Stimulated activated CD8-positive, alpha-beta memory T cell treated with anti-CD3 and anti-CD28 coated beads, Interleukin-7, amount 100 ng/mL, for 48 hours (primary cell): ENCODE results near the gene NPAS2.

Experiments
- DNase-seq, 2 donors: peaks; one replicate each; pipeline ENCODE4 v3.0.0-alpha.2; 2020; ENCODE audit warnings: low read depth in 1 of 2; ENCODE audit errors: extremely low read depth in 1 of 2

The NPAS2 gene

DNA sequence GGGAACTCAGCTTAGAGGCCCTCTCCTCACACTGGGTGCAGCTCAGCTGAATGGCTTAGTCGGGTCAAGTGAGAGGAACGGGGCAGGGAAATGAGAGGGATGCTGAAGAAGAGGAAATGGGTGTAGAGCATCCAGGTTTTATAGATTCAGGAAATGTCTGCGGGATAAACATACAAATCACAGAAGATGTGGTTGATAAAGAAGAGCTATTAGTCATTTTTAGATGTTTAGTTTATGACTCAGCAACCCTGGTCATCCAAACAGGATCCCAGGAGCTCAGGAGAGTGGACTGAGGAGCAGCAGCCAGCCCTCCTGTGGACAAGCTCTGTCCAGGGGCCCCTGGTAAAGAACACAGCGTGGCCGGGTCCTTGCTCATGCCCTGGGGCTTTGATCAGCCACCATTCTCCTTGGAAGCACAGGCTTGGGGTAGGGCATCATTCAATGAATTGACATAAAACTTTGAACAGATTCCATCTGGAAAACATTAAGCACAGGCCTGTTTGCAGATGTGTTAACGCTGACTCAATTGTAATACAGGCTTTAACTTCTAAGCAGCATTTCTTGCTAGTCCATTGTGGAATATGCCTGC is 83.0 kb downstream of the NPAS2 start:
- no peak for DNase-seq

DNA sequence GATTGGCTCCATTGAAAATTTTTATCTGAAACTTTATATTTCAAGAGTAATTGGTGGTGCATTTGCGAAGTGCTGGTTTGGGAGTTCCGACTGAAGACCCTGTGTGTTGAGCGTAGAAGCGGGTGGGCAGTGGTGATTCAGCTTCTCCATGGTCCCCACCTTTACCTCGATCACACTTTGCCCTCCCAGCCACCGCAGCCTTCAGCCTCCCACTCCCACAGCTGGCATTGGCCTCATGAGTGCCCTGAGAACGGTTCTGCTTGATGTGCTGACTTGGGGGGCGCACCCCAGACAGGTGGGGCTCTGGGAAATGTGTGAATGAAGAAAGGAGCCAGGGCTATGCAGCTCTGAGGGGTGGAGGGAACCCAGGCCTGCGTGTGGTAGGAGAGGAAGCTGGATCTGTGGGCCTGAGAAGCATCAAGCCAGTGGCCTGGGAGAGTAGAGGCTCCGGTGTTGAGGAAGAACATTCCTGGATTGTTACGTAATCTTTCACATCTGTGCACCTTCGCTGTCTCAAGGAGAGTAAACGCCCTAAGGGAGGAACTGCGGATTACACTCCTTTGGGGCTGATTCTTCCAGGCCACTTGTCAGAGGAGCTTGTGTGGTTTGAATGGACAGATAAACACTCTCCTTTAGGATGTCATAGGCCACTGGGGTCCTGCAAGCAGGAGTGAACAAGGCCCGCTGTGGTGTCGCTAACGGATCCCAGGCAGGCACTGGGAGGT is 83.8 kb downstream of the NPAS2 start:
- DNase-seq = no peak

DNA sequence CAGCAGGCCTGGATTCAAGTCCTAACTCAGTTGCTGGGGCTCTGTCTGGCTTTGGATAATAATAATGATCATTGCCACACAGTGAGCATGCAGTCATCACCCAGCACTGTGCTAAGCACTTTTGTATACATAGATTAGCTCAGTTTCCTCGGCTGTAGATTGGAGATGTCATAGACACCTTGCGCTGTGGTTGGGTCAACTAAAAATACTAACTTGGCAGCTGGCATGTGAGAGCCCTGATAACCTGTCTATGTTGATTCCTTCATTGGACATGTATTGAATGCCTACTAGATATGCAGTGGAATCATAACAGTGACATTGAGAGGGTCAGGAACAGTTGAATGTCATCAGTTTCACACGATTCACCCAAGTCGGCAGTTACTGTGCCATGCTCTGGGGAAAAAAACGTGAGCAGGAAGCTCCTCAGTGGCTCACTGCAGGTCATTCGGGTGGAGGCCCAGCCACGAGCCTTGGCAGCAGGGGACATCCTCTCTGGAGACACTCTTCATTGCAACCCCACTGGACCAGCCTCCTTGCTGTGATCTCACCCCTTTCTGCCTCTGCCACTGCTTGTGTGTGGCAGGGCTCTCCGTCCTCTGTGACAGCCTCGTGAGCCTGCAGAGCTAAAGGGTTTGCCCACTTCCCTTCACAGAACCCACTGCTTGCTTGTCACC is 85.3 kb downstream of the NPAS2 start:
- DNase-seq = no peak

DNA sequence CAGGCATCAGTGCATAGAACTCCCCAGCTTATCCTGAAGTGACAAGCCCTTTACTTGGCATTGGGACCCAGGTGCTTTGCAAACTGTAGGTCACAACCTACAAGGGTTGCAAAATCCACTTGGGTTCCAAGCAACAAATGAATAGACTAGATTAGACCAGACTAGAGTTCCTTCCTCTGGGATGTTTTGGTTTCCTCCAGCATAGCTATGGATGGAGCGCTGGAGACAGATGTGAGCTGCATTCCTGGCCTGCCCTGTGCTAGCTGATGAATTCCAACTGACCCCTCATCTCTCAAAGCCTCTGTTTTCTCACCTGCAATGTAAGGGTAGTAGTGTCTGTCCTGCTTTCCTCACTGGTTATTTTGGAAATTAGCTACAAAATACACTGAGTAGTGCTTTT is 86.2 kb downstream of the NPAS2 start:
- no peak for DNase-seq

DNA sequence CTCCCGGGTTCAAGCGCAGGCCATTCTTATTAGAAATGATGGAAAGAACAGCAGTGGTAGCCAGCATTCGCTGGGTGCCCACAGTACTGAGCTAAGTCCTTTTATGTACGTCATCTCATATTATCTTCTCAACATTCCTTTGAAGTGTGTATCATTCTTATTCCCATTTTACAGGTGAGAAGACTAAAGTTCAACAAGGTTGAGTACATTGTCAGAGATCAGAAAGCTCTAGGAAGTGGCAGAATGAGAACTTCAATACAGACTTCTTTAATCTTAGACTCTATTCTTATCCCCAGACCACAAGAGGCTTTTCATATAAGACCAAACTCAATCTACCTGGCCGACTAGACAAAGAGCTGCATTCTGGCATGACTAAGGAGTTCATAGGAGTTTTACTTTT is 86.7 kb downstream of the NPAS2 start:
- no peak for DNase-seq

DNA sequence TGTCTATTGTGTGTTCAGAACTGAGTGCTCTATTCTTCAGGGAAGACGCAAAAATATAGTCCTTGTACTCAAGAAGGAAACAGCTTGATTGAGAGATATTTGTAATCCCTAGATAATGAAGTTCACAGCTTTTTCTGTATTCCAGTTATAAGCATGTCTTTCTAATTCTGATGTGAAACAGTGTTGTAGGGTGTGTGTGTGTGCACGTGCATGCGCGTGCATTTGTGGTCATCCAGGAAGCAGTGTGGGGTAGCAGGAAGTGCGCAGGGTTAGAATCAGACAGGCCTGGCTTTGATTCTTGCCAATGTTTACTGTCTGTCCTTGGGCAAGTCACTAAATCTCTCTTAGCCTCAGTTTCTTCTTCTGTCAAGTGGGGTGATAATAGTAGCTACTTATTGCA is 87.9 kb downstream of the NPAS2 start:
- no peak for DNase-seq

DNA sequence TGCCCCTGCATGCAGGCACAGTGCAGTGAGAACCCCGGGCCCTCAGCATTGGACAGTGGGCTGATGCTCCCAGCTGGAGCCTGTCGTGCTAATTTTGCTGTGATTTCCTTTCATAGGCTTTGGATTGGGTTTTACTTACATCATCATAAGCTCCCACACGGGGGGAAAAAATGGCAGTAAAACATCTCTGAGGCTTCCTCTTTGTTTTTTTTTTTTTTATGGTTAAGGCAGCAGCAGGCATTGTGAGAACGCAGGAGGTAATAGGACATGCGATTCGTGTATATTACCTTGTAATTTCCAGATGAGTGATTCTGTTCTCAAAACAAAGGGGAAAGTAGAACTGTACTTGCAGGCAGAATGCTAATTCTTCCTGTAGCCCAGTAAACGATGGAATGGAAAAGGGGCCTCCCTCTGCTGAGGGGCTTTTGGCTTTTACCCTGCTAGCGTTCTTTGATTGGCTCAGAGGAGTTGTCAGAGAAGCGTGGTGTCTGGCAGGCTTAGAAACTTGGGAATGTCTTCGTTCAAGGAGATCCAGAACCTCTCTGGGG is 89.7 kb downstream of the NPAS2 start:
- DNase-seq = no peak

DNA sequence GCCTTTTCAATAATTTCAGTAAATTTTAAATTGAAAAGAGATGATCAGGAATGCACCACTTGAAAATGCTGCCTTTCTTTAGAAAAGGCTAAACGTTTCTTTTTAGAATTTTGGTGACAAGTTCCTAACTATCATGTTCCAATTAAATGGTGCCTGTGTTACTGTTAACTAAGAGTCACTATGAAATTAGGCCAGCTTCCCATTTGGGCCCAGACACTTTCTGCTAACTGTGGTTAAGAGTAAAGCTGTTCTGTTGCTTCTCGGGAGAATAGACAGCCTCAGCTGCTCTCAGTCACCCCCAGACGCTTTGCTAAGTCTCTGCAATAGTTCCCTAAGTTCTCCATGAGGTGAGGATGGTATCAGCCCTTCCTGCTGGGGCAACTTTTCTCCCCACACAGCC is 90.2 kb downstream of the NPAS2 start:
- DNase-seq = no peak

DNA sequence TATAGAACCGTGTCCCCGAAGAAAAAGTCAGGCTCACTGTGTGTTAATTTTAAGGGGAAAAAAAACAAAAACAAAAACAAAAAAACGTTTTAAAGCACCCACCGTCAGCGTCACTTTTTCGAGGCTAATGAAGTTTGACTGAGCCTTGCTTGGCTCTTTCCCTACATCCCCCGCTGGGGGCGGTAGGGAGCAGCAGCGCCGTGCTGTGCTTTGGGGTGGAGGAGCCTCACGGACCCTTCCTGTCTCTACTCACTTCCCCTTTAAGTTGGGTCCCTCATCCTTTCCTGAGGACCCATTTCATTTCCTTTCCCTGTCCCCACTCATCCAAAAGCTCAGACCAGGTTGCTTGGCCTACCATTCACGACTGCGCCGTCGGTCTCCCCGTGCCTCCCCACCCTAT is 99.4 kb downstream of the NPAS2 start:
- DNase-seq = no peak

DNA sequence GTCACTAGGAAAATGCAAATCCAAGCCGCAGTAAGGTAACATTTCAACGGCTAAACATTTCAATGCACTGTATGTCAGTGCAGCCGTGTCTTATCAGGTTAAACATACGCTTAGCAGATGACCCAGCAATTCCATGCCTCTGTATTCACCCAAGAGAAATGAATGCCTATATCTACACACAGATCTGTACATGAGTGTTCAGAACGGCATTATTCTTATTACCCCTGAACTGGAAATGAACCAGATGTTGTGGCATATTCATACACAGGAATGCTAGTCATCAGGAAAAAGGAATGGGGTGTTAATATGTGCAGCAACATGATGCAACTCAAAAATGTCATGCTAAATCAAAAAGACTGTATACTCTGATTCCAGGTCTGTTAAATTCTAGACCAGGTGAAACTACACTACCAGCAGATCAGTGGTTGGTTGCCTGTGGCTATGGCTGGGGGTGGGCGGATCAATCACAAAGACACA is 101.8 kb downstream of the NPAS2 start:
- no peak for DNase-seq

DNA sequence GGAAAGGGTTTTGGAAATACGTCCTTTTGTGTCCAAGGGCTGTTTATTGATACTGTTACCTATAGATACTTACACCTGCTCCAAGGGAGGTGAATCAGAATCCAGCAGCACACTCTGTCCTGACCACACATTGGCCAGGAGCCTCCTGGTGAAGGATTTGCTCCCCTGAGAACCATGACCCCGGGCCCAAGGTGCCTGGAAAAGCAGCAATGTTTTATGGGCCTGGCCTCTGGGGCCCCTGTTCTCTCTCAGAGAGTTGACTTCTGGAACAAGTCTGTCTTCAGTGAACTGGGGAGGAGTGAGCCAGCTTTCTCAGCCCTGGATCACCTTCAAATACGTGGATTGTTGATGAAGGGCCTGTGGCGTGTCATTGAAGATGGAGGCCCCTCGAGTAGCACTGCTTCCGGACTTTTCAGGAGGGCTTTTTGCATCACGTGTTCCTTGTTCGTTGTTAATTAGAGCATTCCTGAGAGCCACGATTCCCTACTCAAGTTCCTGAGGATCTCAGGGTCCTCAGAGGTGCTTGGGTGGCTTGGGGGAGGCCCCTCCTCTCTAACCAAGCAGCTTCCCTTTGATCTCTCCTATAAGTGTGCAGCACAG is 103.6 kb downstream of the NPAS2 start:
- no peak for DNase-seq

DNA sequence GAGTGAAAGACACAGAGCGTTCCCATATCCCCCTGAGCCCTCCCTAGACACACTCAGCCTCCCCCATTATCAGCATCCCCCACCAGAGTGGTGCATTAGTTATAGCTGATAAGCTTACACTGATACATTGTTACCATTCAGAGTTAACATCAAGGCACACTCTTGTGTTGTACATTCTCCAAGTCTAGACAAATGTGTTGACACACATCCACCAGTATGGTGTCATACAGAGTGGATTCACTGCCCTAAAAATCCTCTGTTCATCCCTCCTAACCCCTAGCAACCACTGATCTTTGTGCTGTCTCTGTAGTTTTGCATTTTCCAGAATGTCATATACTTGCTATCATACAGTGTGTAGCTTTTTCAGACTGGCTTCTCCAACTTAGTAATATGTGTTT is 104.2 kb downstream of the NPAS2 start:
- DNase-seq = no peak

DNA sequence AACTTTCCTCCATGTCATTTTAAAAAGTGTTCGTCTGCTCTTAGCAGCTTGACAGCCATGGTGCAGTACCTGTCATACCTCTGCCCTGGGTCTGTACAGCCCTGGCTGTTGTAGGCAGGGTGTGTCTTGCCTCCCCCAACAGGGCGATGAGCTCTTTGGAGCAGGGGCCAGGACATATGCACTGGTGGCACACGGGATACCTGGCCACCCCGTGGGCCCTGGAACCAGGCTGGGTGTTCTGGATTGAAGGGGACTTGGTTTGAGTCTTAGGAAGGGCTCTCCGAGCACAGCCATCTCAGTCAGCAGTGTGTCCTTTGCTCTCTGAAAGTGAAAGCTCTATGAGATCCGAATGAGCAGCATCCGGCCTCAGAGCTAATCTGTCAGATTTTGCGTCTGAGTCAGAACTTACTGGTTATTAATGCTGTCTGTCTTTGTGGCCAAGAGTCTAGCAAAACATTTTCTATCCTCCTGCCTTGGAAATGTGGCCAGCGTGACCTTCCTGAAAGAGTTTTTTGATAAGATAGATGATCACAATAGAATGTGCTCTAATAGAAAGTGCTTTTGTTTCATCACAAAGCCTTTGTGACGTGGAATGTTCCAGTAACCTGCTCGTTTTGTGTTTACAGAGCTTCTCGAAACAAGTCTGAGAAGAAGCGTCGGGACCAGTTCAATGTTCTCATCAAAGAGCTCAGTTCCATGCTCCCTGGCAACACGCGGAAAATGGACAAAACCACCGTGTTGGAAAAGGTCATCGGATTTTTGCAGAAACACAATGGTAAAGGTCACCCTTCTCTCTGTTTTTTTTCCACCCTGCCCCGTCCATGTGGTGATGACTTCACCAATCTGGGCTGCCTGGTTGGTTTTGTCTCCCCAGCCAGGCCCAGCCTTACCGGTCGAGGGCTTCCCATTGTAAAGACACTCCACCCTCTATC is 104.8 kb downstream of the NPAS2 start:
- DNase-seq = no peak

DNA sequence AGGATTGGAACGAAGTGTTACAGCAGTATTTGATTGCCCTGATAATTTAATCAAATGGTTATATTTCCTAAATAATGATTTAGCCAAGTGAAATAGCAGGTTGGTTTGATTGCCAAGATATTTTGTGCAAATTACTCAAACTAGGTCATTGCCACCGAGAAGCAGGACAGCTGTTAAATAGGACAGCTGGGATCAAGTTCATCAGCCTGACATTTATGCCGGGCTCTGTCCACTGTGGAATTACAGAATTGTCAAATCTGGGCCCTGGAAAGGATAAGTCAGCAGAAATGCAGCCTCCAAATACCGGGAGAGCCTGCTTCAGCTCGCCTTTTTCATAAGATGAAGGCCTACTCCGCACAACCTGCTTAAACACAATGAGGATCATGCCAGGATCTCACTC is 108.3 kb downstream of the NPAS2 start:
- no peak for DNase-seq

DNA sequence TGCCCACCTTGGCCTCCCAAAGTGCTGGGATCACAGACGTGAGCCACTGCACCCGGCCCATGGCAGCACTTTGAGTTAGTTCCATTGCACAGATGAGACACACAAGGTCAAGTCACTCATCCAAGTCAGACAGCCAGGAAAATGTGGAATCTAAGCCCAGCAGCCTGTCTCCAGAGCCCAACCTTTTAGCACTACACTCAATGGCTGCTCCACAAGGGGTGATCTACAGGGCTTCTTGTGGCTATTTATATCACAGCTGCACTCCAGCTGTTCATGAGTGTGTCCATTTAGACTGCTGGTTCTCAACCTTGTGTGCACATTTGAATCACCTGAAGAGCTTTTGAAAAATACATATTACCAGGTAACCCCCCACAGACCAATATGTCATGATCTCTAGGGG is 109.2 kb downstream of the NPAS2 start:
- no peak for DNase-seq

DNA sequence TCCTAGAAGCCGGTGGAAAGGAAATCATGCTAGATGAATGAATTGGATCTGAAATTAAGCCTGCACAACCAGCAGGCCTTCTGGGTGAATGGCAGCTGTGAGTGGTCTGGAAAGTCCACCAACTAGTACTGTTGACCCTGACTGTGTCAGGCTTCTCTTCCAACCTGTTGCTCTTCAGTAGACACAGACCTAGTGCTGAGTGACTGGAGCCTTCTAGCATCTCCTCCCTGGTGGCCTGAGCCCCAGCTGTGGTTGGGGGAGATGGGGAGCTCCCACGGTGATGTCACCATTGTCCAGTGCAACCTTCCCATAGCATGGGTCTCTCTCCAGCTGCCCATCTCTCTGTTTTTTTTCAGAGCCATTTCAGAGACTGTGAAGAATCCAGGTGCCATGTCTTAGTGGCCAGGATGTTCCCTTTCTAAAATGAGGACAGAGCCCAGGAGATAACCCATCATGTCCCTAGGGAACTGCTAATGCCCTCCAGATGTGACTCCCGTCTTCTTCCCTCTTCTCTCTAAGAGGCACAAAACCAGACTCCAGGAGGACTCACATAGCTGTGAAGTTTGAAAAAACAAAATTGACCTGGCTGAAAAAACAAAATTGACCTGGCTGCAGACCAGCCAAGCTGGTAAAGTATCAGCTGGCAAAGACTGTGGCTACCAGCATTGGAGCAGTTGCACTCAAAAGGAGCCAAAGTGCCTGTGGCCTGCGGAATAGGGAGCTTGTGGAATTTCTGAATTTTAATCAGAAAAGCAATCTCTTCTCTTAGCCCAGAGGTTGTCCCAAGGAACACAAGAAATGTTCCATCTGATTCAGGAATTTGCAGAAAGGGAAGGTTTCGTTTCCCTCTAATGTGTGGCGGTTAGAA is 114.8 kb downstream of the NPAS2 start:
- DNase-seq = no peak

DNA sequence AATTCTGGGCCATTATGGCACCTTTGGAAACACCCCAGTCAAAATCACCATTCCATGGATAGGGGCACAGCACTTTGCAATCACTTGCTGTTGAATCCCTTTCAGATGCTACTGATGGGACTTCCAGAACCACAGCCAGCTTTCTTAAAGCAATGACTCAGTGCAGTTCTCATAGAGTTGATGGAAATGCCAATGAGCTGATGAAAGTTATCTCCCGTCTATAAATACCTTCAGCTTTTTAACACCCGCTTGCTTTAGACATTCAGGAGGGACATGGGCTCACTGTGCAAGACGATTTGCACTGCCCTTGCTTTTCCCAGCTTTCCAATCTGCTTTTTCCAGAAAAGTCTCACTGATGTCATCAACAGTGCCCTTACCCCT is 115.4 kb downstream of the NPAS2 start:
- no peak for DNase-seq

DNA sequence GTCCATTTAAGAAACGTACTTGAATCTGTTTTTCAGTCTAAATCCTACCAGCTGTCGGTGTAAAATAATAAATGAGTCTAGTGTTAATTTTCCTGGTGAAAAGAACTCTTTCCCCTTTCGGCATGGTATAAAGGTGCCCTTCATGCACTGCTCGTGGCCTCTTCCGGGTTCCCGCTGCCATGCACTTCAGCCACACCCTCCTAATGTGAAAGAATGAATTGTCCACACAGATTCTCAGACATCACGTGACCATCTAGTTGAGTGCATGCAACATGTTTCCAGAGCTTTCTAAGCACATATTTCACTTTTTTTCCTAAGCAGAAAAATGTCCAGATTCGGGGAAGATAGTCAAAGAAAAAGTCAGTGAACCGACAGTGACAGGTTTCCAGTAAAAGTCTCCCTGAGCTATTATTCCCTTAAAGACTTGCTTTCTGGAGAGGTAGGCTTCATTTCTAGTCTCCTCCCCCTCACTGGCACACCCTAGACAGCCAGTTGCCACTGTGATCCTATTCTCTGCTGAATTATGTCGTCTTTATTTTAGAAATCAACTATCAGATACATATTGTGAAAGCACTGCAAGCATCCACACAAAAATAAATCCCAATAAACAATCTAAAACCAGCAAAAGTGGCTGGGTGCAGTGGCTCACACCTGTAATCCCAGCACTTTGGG is 116.3 kb downstream of the NPAS2 start:
- no peak for DNase-seq

DNA sequence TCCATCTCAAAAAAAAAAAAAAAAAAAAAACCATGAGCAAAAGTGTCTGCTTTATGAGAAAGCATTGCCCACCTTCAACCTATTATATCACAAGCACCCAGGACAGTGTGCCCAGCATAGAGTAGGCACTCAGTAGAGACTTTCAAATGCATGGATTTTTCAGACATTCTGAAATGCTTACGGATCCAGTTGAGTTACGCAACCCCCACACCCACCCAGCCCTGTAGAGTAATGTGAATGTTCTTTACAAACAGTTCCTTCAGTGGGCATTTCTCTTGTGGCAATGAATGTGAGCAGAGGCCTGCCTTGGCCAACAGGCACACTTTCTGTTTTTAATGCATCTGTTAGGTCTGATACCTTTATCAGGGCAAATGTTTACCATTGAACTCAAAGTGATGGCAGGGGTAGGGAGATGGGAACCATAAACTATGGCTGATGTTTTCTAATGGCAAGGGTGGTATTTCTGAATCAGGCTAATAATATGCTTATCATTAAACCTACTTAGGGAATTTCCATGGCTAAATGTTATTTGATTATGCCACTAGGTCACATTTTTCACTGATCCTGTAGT is 117.1 kb downstream of the NPAS2 start:
- no peak for DNase-seq
